Left hindlimb (tissue), 1 donor: ENCODE results near the gene B4GALT1.
"Not testable (repeated sequence)": the region's sequence is repeated elsewhere in the genome, so short reads cannot be mapped to it uniquely, and the experiment has no call there.

ENCODE experiments used
- DNase-seq: peaks from one replicate; pipeline ENCODE4 v3.0.0-alpha.2; 2018

B4GALT1 gene

DNA sequence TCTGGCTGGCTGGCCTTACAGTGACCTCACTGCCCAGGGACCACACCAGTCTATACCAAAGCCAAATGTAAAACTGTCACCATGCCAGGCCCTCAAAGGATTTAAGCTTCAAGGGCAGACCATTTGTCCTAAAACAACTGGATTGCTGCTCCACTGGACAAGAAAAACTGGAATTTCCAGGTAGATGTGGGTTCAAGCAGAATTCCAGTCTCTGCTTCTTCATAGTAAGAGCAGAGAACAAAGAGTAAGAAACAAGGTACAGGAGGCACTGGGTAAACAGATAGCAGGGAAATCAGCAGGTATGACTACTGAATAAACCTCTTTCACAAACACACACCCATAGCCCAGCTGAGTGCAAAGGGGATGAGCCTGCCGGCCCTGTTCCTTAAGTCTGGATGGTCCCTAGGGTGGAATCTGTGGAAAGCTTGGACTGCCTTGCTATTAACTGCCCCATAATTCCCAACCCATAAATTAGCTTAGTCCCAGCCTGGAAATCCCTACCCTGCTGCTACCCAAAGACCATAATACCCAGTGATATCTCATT lies 5.5 kb downstream of the B4GALT1 start:
- DNase-seq = peak; percentile 31

DNA sequence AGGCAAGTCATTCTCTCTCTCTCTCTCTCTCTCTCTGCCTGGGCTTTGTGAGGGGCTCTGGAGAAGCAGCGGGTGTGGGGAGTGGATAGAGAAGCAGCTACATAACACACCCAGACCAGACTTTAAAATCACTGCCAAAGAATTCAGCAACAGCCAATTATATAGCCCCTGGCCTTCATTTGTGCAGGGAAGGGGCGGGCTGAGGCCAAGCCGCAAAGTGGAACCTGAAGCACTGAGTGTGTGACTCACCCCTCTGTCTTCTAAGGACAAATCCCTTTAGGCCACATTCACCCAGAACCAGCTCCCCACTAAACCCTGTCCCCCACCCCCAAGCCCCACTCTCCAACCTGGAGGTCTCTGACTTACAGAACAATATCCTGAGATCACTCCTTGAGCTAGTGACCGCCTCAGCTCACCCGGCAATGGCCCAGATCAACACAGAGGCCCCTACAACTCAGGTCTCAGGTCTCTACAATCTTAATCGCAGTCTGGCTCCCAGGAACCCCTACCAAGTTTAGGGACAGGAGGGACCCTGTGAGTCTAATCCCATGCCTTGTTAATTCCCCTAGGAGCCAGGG lies 6.0 kb downstream of the B4GALT1 start:
- DNase-seq = peak; percentile 85

DNA sequence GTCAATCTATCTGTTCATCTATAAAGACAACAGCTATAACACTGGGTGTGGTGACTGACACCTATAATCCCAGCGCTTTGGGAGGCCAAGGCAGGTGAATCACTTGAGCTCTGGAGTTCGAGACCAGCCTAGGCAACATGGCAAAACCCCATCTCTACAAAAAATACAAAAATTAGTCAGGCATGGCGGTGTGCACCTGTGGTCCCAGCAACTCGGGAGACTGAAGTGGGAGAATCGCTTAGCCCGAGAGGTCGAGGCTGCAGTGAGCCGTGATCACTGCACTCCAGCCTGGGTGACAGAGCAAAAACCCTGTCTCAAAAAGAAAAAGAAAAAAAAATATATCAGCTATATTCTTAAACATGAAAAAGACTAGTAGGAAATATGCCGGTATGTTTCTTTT lies 6.7 kb downstream of the B4GALT1 start:
- not testable (repeated sequence) for DNase-seq

- peak; percentile 48 for DNase-seq
Observed at GRCh38 chr9:33159777-33160127, 7.4 kb downstream of the B4GALT1 start.

- DNase-seq = peak; percentile 67
Observed at GRCh38 chr9:33158843-33159776, 8.0 kb downstream of the B4GALT1 start.

- DNase-seq = no peak
Observed at GRCh38 chr9:33157960-33158842, 8.9 kb downstream of the B4GALT1 start.

GRCh38 chr9:33155393-33155792 lies 11.7 kb downstream of the B4GALT1 start:
- no peak for DNase-seq

DNA sequence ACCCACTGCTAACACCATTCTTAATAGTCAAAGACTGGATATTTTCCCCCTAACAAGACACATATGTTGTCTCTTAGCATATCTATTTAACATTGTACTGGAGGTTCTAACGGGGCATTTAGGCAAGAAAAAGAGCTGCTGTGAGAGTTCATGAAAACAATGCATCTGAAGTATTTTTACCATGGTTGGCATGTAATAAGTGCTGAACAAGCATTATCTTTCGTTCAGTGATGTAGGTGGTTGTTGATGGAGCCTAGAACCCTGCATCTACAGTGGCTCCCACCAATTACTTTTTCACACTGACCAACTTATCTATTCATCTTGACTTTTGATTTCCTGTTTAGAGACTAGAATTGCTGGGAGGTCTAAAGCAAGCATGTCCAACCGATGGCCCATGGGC lies 12.8 kb downstream of the B4GALT1 start:
- DNase-seq = no peak

- no peak for DNase-seq
Observed at GRCh38 chr9:33153666-33154065, 13.5 kb downstream of the B4GALT1 start.

DNA sequence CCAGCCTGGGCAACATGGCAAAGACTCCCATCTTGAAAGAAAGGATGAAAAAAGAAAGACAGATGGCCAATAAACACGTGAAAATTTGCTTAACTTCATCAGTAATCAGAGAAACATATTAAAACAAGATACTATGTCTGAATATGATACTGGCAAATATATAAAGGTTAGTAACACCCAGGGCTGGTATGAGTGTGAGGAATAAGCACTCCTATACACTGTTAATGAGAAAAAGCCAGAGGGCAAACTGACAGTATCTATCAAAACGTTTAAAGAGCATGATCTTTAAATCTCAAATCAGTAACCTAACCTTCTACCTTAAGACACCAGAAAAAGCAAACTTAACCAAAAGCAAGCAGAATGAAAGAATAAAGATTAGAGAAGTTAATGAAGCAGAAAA lies 14.1 kb downstream of the B4GALT1 start:
- no peak for DNase-seq

DNA sequence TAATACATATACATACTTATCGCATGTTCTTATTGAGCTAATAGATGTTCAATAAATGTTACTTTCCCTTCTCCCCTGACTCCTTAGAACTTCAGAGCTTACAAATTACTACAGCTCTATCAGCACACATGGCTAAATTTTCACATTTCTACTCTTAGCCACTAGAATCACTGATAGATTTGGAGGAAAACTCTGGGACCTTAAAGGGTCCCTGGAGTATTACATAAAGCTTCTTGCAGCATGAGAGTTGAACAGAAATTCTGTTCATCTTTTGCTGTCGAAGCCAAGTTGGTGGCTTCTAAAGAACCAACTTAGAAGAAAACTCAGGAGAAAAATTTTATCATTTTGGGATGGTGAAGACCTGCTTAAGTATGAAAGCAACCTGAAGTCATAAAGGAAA lies 15.5 kb downstream of the B4GALT1 start:
- DNase-seq = no peak

- DNase-seq = peak; percentile 54
Observed at GRCh38 chr9:33151007-33151557, 16.1 kb downstream of the B4GALT1 start.

DNA sequence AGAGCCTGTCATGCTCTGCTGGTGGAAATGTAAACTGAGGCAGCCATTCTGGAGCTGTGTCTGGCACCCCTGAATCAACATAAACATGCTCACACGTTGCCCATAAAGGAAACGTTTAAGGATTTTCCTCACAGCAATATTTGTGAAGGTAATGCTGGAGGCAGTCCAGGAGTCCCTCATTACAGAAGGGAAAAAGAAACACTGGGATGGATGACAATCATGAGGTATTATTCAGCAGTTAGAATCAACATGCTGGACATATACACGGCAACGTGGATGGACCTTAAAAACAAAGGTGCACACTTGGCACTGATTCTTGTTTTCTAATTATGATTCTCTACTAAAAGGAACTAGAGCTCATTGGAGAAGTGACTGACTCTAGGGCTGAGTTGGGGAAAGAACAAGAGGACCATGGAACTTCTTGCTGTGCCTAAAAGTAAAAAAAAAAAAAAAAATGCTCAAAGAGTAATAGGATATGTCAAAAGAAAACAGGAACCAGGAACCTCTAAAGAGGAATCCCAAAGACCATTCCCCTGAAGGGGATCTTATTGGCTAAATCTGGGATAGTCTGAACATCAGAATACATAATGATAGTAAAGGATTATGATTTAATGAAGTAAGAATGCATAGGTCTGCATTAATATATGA lies 18.6 kb downstream of the B4GALT1 start:
- no peak for DNase-seq

DNA sequence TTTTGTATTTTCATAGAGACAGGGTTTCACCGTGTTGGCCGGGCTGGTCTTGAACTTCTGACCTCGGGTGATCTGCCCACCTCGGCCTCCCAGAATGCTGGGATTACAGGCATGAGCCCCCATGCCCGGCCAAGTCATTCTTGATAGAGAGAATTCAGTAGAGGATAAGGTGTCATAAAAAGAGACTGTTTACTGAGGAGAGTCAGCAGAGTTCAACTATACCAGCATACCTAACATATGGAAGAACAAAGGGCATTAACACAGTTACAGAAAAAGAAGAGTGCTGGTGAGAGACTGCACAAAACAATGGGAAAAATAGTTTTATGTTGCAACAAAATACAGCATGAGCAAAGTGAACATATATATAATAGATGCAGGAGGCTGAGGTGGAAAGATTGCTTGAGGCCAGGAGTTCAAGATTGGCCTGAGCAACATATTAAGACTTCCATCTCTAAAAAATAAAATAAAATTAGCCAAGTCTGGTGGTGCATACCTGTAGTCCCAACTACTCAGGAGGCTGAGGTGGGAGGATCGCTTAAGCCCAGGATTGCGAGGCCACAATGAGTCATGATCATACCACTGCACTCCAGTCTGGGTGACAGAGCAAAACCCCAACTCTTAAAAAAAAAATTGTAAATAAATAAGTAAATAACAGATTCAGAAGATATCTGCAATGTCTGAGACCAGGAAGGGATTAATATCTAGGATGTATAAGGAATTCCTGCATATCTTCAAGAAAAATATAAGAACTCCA lies 19.5 kb downstream of the B4GALT1 start:
- no peak for DNase-seq

DNA sequence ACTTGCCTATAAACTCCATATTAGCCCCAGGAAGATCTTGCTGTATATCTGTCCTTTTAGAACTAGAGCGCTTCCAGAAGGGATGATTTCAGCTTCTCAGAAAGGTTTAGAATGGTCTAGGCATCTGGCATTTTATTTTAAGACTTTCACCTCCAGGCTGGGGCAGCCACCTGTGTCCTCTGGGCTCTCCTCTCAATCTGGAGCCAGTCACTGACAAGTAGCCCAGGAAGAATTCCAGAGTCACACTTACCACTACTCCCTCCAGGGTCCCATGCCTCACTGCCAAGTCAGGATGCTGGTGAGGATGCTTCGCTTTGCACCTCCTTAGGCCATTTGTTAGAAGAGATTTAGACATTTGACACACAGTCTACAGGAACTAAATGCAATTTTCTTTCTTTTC lies 20.8 kb downstream of the B4GALT1 start:
- DNase-seq = no peak

DNA sequence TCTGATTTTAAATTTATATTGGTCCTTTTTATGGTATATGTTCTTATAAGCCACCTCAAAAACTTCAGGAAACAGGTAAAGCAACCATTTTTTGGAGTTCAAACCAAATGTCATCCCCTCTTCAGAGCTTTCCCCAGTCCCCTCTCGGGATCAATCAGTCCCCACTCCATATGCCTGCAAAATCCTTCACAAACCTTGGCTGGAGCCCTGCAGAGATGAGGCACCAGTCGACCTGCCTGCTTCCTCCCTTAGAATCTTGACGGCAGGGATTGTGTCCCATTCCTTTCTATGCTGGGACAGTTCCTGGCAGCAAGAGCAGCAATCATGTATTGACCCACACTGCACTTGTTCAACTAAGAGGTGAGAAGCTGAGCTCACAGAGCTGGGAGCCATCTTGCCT lies 22.6 kb downstream of the B4GALT1 start:
- DNase-seq = no peak

- no peak for DNase-seq
Observed at GRCh38 chr9:33143241-33143661, 23.9 kb downstream of the B4GALT1 start.

DNA sequence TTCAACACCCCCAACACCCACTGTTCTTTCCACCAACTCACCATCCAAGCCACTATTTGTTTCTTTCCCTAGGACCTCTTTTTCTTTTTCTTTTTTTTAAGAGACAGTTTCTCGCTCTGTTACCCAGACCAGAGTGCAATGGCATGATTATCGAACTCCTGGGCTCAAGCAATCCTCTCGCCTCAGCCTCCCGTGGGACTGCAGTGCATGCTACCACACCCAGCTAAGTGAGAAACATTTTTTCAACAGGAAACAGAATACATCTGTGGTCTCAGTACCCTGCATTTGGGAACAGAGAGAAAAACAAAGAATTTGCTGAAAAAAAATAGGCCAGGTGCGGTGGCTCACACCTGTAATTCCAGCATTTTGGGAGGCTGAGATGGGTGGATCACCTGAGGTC lies 24.6 kb downstream of the B4GALT1 start:
- DNase-seq = no peak

DNA sequence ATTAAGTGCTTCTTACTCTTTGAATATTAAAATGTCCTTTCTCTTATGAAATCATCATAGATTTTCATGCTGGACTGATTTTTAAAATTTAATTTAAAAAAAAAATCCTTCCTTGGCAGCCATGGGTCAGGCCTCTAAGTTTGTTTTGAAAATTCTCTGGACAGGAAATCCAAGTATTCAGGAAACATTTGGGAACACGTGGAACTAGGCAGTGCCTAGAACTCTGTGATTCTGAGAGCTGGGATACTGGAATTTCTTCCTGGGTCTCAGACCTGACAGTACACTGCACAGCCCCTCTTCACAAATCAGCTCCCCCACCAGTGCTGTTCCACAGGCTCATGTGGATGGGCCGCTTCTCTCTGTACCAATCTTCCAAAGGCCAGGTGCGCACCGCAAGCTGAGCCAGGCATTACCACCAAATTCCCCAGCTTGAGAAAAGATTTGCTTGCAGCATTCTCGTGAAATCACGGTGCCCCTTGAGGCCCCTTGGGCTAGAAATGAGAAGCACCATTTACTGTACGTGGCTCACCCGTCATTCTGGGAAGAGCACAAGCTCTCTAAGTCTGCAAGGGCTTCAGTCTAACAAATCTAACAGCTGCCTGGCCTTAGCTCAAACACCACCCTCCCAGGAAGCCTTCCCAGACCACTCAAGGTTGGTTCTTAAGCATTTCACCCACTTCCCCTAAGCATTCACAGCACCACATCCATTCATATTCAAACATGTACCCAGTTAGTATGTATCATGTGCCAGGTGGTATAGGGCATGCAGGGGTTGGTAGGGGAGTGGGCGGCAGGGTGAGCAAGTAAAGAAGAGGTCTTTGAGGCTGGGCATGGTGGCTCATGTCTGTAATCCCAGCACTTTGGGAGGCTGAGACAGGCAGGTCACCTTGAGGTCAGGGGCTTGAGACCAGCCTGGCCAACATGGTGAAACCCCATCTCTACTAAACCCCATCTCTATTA lies 26.5 kb downstream of the B4GALT1 start:
- DNase-seq = no peak
